ENCODE data around the gene SLMAP.

DNA sequence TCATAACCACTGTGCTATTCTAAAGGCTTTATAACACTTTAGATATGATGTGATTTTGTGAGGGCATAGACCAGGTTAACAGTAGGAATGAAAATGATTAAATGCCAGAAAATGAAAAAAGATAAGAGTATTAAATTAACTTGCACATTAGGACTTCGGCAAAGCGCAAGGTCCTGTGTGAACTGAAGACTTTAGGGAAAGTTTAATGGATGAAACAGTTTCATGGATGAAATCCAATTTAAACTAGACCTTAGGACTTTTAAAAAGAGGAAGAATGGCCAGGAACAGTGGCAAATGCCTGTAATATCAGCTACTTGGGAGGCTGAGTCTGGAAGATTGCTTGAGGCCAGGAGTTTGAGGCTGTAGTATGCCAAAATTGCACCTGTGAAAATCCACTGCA, 8.7 kb downstream of the SLMAP start:
- TF ChIP-seq, protein P1, sequence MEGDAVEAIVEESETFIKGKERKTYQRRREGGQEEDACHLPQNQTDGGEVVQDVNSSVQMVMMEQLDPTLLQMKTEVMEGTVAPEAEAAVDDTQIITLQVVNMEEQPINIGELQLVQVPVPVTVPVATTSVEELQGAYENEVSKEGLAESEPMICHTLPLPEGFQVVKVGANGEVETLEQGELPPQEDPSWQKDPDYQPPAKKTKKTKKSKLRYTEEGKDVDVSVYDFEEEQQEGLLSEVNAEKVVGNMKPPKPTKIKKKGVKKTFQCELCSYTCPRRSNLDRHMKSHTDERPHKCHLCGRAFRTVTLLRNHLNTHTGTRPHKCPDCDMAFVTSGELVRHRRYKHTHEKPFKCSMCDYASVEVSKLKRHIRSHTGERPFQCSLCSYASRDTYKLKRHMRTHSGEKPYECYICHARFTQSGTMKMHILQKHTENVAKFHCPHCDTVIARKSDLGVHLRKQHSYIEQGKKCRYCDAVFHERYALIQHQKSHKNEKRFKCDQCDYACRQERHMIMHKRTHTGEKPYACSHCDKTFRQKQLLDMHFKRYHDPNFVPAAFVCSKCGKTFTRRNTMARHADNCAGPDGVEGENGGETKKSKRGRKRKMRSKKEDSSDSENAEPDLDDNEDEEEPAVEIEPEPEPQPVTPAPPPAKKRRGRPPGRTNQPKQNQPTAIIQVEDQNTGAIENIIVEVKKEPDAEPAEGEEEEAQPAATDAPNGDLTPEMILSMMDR (conservative IDR thresholded peaks at IDR 0.05; ENCODE audit: low read length): no peak
- no peak for TF ChIP-seq EZH2phosphoT487 (IDR thresholded peaks at IDR 0.05; ENCODE audit: borderline replicate concordance)
